Caco-2 (cell line): ENCODE results near the gene RIMBP3C. TPM values are rescaled to one million over a fixed set of nuclear protein-coding genes. Genes with fewer than 3 reads are reported as not detected.
"Not testable (repeated sequence)": the region's sequence is repeated elsewhere in the genome, so short reads cannot be mapped to it uniquely, and the experiment has no call there.

Experiments
- BruUV-seq: library from RNA; stranded (reverse); fragments of 400-500 nt; replicated peaks from 2 replicates; lab custom pipeline; 2021; lab: Mats Ljungman, UMichigan
- CTCF ChIA-PET: fragments of 300-600 bp; sonication (Branson Sonifier 250); formaldehyde crosslinking; loops from one replicate; lab custom pipeline; 2022; ENCODE audit warnings: antibody characterized with exemption; lab: Charles Lee
- POLR2A ChIA-PET: fragments of 300-600 bp; sonication (Branson Sonifier 250); formaldehyde crosslinking; loops from one replicate; lab custom pipeline; 2022; ENCODE audit warnings: antibody characterized with exemption; lab: Charles Lee
- DNase-seq, 2 experiments: peaks; one replicate each; pipeline versions ENCODE4 v3.0.0 to v3.0.0-alpha.2; 2020 to 2022
- H3K27me3 ChIP-seq: replicated peaks from 2 replicates; pipeline ENCODE4 v1.6.0; 2011; ENCODE audit warnings: low read length; ENCODE audit not compliant: control insufficient read depth, insufficient read depth
- H3K36me3 ChIP-seq: 2 replicates; pipeline ENCODE4 v1.5.1; 2011; ENCODE audit warnings: low read length; ENCODE audit not compliant: control insufficient read depth, insufficient read depth
- H3K4me1 ChIP-seq: fragments of 250-450 bp; sonication (Bioruptor Pico); 2 replicates; pipeline ENCODE4 v1.5.1; 2020; ENCODE audit warnings: mild to moderate bottlenecking
- H3K4me3 ChIP-seq: 2 replicates; pipeline ENCODE4 v1.5.1; 2011; ENCODE audit warnings: low read depth, mild to moderate bottlenecking, control low read depth, low read length
- H3K9me3 ChIP-seq: fragments of 250-450 bp; sonication (Bioruptor Pico); 2 replicates; pipeline ENCODE4 v1.5.1; 2020; ENCODE audit warnings: mild to moderate bottlenecking, moderate library complexity
- H3K27ac Mint-ChIP-seq: one replicate; pipeline ENCODE4 v1.8.0; 2022; ENCODE audit warnings: mixed read lengths; ENCODE audit not compliant: unreplicated experiment
- H3K27me3 Mint-ChIP-seq: one replicate; pipeline ENCODE4 v1.8.0; 2022; ENCODE audit warnings: mixed read lengths; ENCODE audit not compliant: insufficient read depth, unreplicated experiment
- H3K36me3 Mint-ChIP-seq: one replicate; pipeline ENCODE4 v1.8.0; 2022; ENCODE audit warnings: mild to moderate bottlenecking, mixed read lengths; ENCODE audit not compliant: insufficient read depth, unreplicated experiment
- H3K4me1 Mint-ChIP-seq: one replicate; pipeline ENCODE4 v1.8.0; 2022; ENCODE audit warnings: low read depth, mixed read lengths; ENCODE audit not compliant: unreplicated experiment
- H3K4me3 Mint-ChIP-seq: one replicate; pipeline ENCODE4 v1.8.0; 2022; ENCODE audit warnings: mild to moderate bottlenecking, moderate library complexity, mixed read lengths; ENCODE audit not compliant: unreplicated experiment
- H3K9me3 Mint-ChIP-seq: one replicate; pipeline ENCODE4 v1.8.0; 2022; ENCODE audit warnings: mixed read lengths; ENCODE audit not compliant: unreplicated experiment
- CTCF ChIP-seq, 2 experiments: fragments of 200-600 bp in 1 of 2; IDR thresholded peaks; 1 replicate in 1 of 2; 2 replicates in 1 of 2; pipeline versions ENCODE4 v1.5.1 to v1.8.0; 2011 to 2022; ENCODE audit warnings: antibody characterized with exemption in 1 of 2, control low read depth in 1 of 2, inconsistent platforms in 1 of 2, low read depth in 1 of 2, low read length in 1 of 2, mild to moderate bottlenecking in 1 of 2, moderate library complexity in 1 of 2; ENCODE audit not compliant: insufficient read depth in 1 of 2, severe bottlenecking in 1 of 2, unreplicated experiment in 1 of 2
- intact Hi-C: fragments of 100-400 bp; cut with micrococcal nuclease; formaldehyde crosslinking; loops from one replicate; pipeline ENCODE4 v1.10.0; 2022; ENCODE audit not compliant: unreplicated experiment
- total RNA-seq: library from RNA; stranded (reverse); gene quantifications from 2 replicates; pipeline ENCODE4 v1.2.3, GENCODE V29; 2022

RIMBP3C gene
- total RNA-seq, 1 experiment from 2014 or later, result 0.39 TPM

- H3K27me3 ChIP-seq, CTCF ChIA-PET, H3K27ac Mint-ChIP-seq: not testable (repeated sequence)
Measured at GRCh38 chr22:21580623-21581007, 29.4 kb upstream of the RIMBP3C start.

GRCh38 chr22:21579474-21579851 lies 28.2 kb upstream of the RIMBP3C start:
- Mint-ChIP-seq H3K27ac (no peak overlapping the region), H3K4me1 (peaks cover 9% of the 10 kb centered on the region), H3K9me3 (no peaks in the 10 kb centered on the region), H3K4me3 (no peak overlapping the region), H3K27me3 (no peaks in the 10 kb centered on the region), H3K36me3 (peaks cover 42% of the 10 kb centered on the region)
- Histone ChIP-seq H3K9me3 (no peaks in the 10 kb centered on the region), H3K4me1 (peaks cover 23% of the 10 kb centered on the region), H3K27me3 (no peaks in the 10 kb centered on the region), H3K36me3 (no peaks in the 10 kb centered on the region), H3K4me3 (no peak overlapping the region)
- intact Hi-C loops, result no loop called here
- POLR2A ChIA-PET, result interaction anchor here (0.6 kb wide), 1 partner anchor 59 kb away, joined by 4 read pairs; no protein-coding TSS in a partner anchor
- no TSS peak for BruUV-seq
- DNase-seq, result no peak
- no peak for TF ChIP-seq CTCF (IDR thresholded peaks at IDR 0.05; ENCODE audit: insufficient read depth in 1 of 2, low read depth in 1 of 2, low read length in 1 of 2, severe bottlenecking in 1 of 2, unreplicated experiment in 1 of 2)
- CTCF ChIA-PET, result no interaction called here

More at GRCh38 chr22:21580623-21581007, 29.4 kb upstream of the RIMBP3C start:
- H3K36me3 ChIP-seq, BruUV-seq, POLR2A ChIA-PET, H3K9me3 ChIP-seq, H3K4me3 ChIP-seq, DNase-seq, intact Hi-C loops, H3K4me3 Mint-ChIP-seq, H3K27me3 Mint-ChIP-seq, H3K4me1 Mint-ChIP-seq, H3K9me3 Mint-ChIP-seq: not testable (repeated sequence)
- H3K36me3 Mint-ChIP-seq, result peaks cover 47% of the 10 kb centered on the region
- peaks cover 18% of the 10 kb centered on the region for H3K4me1 ChIP-seq

GRCh38 chr22:21573750-21574494 lies 22.7 kb upstream of the RIMBP3C start:
- H3K9me3 Mint-ChIP-seq, result no peaks in the 10 kb centered on the region
- DNase-seq, result no peak
- no peak overlapping the region for H3K4me3 ChIP-seq
- no peaks in the 10 kb centered on the region for H3K9me3 ChIP-seq
- no peak overlapping the region for H3K4me3 Mint-ChIP-seq
- H3K36me3 Mint-ChIP-seq, result peaks cover 40% of the 10 kb centered on the region
- H3K4me1 Mint-ChIP-seq, result peaks cover 38% of the 10 kb centered on the region
- no peaks in the 10 kb centered on the region for H3K27me3 Mint-ChIP-seq
- intact Hi-C loops, result no loop called here
- H3K4me1 ChIP-seq, result peaks cover 62% of the 10 kb centered on the region
- H3K36me3 ChIP-seq, result peaks cover 2% of the 10 kb centered on the region; the same call in 1 of the 2 replicates
- no peak for TF ChIP-seq CTCF (IDR thresholded peaks at IDR 0.05; ENCODE audit: insufficient read depth in 1 of 2, low read depth in 1 of 2, low read length in 1 of 2, severe bottlenecking in 1 of 2, unreplicated experiment in 1 of 2)
- BruUV-seq, result no TSS peak
- CTCF ChIA-PET, result no interaction called here
- no peaks in the 10 kb centered on the region for H3K27me3 ChIP-seq
- POLR2A ChIA-PET, result no interaction called here
- H3K27ac Mint-ChIP-seq, result no peak overlapping the region
